ENCODE measurements around the gene COQ10B.

DNA sequence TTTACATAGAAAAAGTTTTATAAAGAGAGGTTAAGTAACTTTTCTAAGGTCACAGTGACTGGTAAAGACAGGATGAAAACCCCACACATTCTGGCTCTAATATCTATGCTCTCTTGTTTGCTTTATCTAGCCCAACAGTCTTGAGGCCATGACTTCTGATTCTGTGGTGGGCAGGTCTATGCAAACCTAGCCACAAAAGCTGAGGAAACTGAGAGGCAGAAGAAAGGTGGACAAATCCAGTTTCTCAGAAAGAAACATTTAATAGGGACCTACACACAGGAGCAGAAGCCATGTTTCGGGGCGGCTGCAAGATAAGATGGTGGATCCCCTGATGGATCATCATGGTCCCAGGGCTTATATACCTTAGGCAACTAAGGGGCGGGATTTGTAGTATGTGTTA lies 24.4 kb downstream of the COQ10B start:
- TF ChIP-seq, protein P1, sequence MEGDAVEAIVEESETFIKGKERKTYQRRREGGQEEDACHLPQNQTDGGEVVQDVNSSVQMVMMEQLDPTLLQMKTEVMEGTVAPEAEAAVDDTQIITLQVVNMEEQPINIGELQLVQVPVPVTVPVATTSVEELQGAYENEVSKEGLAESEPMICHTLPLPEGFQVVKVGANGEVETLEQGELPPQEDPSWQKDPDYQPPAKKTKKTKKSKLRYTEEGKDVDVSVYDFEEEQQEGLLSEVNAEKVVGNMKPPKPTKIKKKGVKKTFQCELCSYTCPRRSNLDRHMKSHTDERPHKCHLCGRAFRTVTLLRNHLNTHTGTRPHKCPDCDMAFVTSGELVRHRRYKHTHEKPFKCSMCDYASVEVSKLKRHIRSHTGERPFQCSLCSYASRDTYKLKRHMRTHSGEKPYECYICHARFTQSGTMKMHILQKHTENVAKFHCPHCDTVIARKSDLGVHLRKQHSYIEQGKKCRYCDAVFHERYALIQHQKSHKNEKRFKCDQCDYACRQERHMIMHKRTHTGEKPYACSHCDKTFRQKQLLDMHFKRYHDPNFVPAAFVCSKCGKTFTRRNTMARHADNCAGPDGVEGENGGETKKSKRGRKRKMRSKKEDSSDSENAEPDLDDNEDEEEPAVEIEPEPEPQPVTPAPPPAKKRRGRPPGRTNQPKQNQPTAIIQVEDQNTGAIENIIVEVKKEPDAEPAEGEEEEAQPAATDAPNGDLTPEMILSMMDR (IDR thresholded peaks at IDR 0.05) = no peak
- TF ChIP-seq POLR2A (IDR thresholded peaks at IDR 0.05) = no peak
- TF ChIP-seq POLR2AphosphoS5 (IDR thresholded peaks at IDR 0.05; ENCODE audit: insufficient read depth in 1 of 2, low read depth in 1 of 2) = no peak
